ENCODE results near the gene CHST6.
"Not testable (repeated sequence)": the region's sequence is repeated elsewhere in the genome, so short reads cannot be mapped to it uniquely, and the experiment has no call there.

CHST6 gene

GRCh38 chr16:75503801-75504200, 8.6 kb upstream of the CHST6 start:
- no peak for DNase-seq (ENCODE audit: low read depth in 2 of 2)

GRCh38 chr16:75502916-75503605, 7.8 kb upstream of the CHST6 start:
- no peak for DNase-seq (ENCODE audit: low read depth in 2 of 2)

GRCh38 chr16:75501820-75502219, 6.6 kb upstream of the CHST6 start:
- not testable (repeated sequence) for DNase-seq (ENCODE audit: low read depth in 2 of 2)

GRCh38 chr16:75501359-75501758, 6.1 kb upstream of the CHST6 start:
- no peak for DNase-seq (ENCODE audit: low read depth in 2 of 2)

- not testable (repeated sequence) for DNase-seq (ENCODE audit: low read depth in 2 of 2)
Observed at GRCh38 chr16:75498605-75499322, 3.5 kb upstream of the CHST6 start.

GRCh38 chr16:75497558-75497957, 2.3 kb upstream of the CHST6 start:
- DNase-seq (ENCODE audit: low read depth in 2 of 2) = no peak

- DNase-seq (ENCODE audit: low read depth in 2 of 2) = no peak
Observed at GRCh38 chr16:75494661-75495075, 573 bp downstream of the CHST6 start.

GRCh38 chr16:75494184-75494583, 1.1 kb downstream of the CHST6 start:
- no peak for DNase-seq (ENCODE audit: low read depth in 2 of 2)

- no peak for DNase-seq (ENCODE audit: low read depth in 2 of 2)
Observed at GRCh38 chr16:75491876-75492275, 3.4 kb downstream of the CHST6 start.

- no peak for DNase-seq (ENCODE audit: low read depth in 2 of 2)
Observed at GRCh38 chr16:75488322-75488721, 6.9 kb downstream of the CHST6 start.

- no peak for DNase-seq (ENCODE audit: low read depth in 2 of 2)
Observed at GRCh38 chr16:75486676-75487313, 8.4 kb downstream of the CHST6 start.

- no peak for DNase-seq (ENCODE audit: low read depth in 2 of 2)
Observed at GRCh38 chr16:75486014-75486675, 9.1 kb downstream of the CHST6 start.

- no peak for DNase-seq (ENCODE audit: low read depth in 2 of 2)
Observed at GRCh38 chr16:75485230-75486013, 9.8 kb downstream of the CHST6 start.

GRCh38 chr16:75483222-75483621, 12.0 kb downstream of the CHST6 start:
- no peak for DNase-seq (ENCODE audit: low read depth in 2 of 2)

- DNase-seq (ENCODE audit: low read depth in 2 of 2) = no peak
Observed at GRCh38 chr16:75482434-75483205, 12.6 kb downstream of the CHST6 start.

GRCh38 chr16:75481475-75481874, 13.8 kb downstream of the CHST6 start:
- DNase-seq (ENCODE audit: low read depth in 2 of 2) = no peak

- no peak for DNase-seq (ENCODE audit: low read depth in 2 of 2)
Observed at GRCh38 chr16:75479421-75479990, 15.7 kb downstream of the CHST6 start.

- no peak for DNase-seq (ENCODE audit: low read depth in 2 of 2)
Observed at GRCh38 chr16:75478480-75479345, 16.5 kb downstream of the CHST6 start.

- no peak for DNase-seq (ENCODE audit: low read depth in 2 of 2)
Observed at GRCh38 chr16:75477680-75478473, 17.4 kb downstream of the CHST6 start.
